H1 (cell line): ENCODE results near the gene CDKN1A. TPM values are rescaled to one million over a fixed set of nuclear protein-coding genes. Genes with fewer than 3 reads are reported as not detected.

Experiments
- BACH1 ChIP-seq: IDR thresholded peaks from 2 replicates; pipeline ENCODE4 v1.6.1; 2012; ENCODE audit warnings: low read length, improper control_type of control experiment
- FOSL1 ChIP-seq: IDR thresholded peaks from 2 replicates; pipeline ENCODE4 v1.6.1; 2011; ENCODE audit warnings: mild to moderate bottlenecking, low read depth, low read length, moderate library complexity; ENCODE audit not compliant: insufficient read depth
- RAD21 ChIP-seq, 2 experiments: IDR thresholded peaks in 1 of 2; conservative IDR thresholded peaks in 1 of 2; 2 replicates each; pipeline ENCODE4 v1.6.1; 2011; ENCODE audit warnings: low read depth in 2 of 2, low read length in 2 of 2, improper control_type of control experiment in 1 of 2, inconsistent platforms in 1 of 2, mild to moderate bottlenecking in 1 of 2, moderate library complexity in 1 of 2
- RFX5 ChIP-seq: IDR thresholded peaks from 2 replicates; pipeline ENCODE4 v1.6.1; 2011; ENCODE audit warnings: low read depth, low read length, improper control_type of control experiment, borderline replicate concordance
- SRF ChIP-seq: IDR thresholded peaks from 2 replicates; pipeline ENCODE4 v1.6.1; 2011; ENCODE audit warnings: mild to moderate bottlenecking, low read depth, low read length, moderate library complexity
- polyA plus RNA-seq, 7 experiments: library from polyadenylated mRNA; depleted of rRNA in 3 of 7; stranded (reverse) in 5 of 7; unstranded in 2 of 7; fragments of >200 nt in 5 of 7; fragments of 200-250 nt in 2 of 7; gene quantifications; 1 replicate in 5 of 7; 2 replicates in 1 of 7; 4 replicates in 1 of 7; pipeline versions ENCODE4 v1.2.1 to v1.2.3, GENCODE V29; 2011 to 2013; ENCODE audit warnings: missing spikeins in 2 of 7, mixed read lengths in 2 of 7
- small RNA-seq: library from polyadenylated mRNA; stranded (forward); fragments of <200 nt; extraction: miRNeasy Mini kit (QIAGEN cat#:217004); gene quantifications from one replicate; pipeline ENCODE3, GENCODE V24; 2013; ENCODE audit not compliant: insufficient read depth
- total RNA-seq: library from RNA; stranded (reverse); fragmentation: NEBNext Ultra II Directional; extraction: Animal tissue kit (Norgen Biotek cat#: 25700); gene quantifications from 2 replicates; pipeline ENCODE4 v1.2.1, GENCODE V29; 2021

The CDKN1A gene
- total and polyA plus RNA-seq, 2 of the 8 experiments (the other 6 are each of a cell fraction or from before 2014, with no cell fraction given) = 15.2 to 36.0 TPM

GRCh38 chr6:36735110-36736071 lies 56.9 kb downstream of the CDKN1A start (continued):
- TF ChIP-seq FOSL1 (no peak), SRF (no peak), RAD21 (IDR thresholded peaks at IDR 0.05 in 1 of 2, conservative IDR thresholded peaks at IDR 0.05 in 1 of 2; ENCODE audit: low read depth in 2 of 2, low read length in 2 of 2) (no peak), BACH1 (no peak), RFX5 (no peak)

Small RNA genes within 50 kb of the gene (small RNA-seq; reads per million reads assigned to genes)
- not detected for gene RF00019
- not detected for gene RNU1-88P

Other genes with a start within 250 kb of the CDKN1A start
- not detected in 2 replicates for gene PXT1, start 235.9 kb upstream of the CDKN1A start, total RNA-seq
- 0.06 and 0.20 TPM in 2 replicates for gene PXT1, start 235.9 kb upstream of the CDKN1A start, polyA plus RNA-seq (2011; rRNA removed)
- gene KCTD20, start 235.7 kb upstream of the CDKN1A start, total RNA-seq = 23.2 and 26.2 TPM in 2 replicates
- 8.4 and 10.1 TPM in 2 replicates for gene KCTD20, start 235.7 kb upstream of the CDKN1A start, polyA plus RNA-seq (2011; rRNA removed)
- gene STK38, start 131.2 kb upstream of the CDKN1A start, total RNA-seq = 18.5 and 19.8 TPM in 2 replicates
- 6.2 and 8.1 TPM in 2 replicates for gene STK38, start 131.2 kb upstream of the CDKN1A start, polyA plus RNA-seq (2011; rRNA removed)
- 689 and 705 TPM in 2 replicates for gene SRSF3, start 84.4 kb upstream of the CDKN1A start, total RNA-seq
- 471 and 548 TPM in 2 replicates for gene SRSF3, start 84.4 kb upstream of the CDKN1A start, polyA plus RNA-seq (2011; rRNA removed)
- not detected in 2 replicates for gene RAB44, start 19.1 kb downstream of the CDKN1A start, total RNA-seq
- 0.02 and 0.03 TPM in 2 replicates for gene RAB44, start 19.1 kb downstream of the CDKN1A start, polyA plus RNA-seq (2011; rRNA removed)
- gene CPNE5, start 160.7 kb downstream of the CDKN1A start, total RNA-seq = 0.15 and 0.88 TPM in 2 replicates
- gene CPNE5, start 160.7 kb downstream of the CDKN1A start, polyA plus RNA-seq (2011; rRNA removed) = 1.8 and 2.3 TPM in 2 replicates
- 85.8 and 86.5 TPM in 2 replicates for gene PPIL1, start 196.1 kb downstream of the CDKN1A start, total RNA-seq
- 52.7 and 83.7 TPM in 2 replicates for gene PPIL1, start 196.1 kb downstream of the CDKN1A start, polyA plus RNA-seq (2011; rRNA removed)
- gene C6orf89, start 207.2 kb downstream of the CDKN1A start, total RNA-seq = 11.6 and 12.3 TPM in 2 replicates
- 4.5 and 4.6 TPM in 2 replicates for gene C6orf89, start 207.2 kb downstream of the CDKN1A start, polyA plus RNA-seq (2011; rRNA removed)